ENCODE results near the gene TIMP4.

The TIMP4 gene

DNA sequence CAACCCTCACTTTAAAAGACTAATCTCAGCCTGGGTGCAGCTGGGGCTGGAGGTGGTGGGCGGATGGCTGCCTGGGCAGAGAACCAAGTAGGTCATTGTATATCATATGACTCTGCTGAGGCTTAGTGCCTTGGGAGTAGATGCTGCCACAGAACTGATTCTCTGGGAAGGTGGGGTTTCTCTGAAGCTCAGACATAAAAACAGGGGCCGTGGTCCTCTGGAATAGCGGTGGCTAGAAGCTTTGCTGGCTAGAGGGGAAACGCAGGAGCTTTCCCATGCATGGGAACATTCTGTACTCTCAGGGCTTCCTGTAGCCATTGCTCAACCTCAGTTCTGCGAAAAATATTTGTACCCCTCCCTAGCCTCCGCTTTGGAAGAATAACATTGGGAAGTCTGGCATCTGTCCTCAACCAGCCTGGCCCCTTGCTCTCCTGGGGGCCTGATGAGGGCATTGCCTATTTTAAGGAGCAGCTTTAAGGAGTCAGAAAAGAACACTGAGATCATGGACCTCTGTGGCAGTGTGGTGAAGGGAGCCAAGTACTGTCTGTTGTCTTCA, 14.7 kb downstream of the TIMP4 start:
- no peak for DNase-seq

- no peak for DNase-seq
These were observed 16.2 kb downstream of the TIMP4 start for GRCh38 chr3:12142476-12142875.

DNA sequence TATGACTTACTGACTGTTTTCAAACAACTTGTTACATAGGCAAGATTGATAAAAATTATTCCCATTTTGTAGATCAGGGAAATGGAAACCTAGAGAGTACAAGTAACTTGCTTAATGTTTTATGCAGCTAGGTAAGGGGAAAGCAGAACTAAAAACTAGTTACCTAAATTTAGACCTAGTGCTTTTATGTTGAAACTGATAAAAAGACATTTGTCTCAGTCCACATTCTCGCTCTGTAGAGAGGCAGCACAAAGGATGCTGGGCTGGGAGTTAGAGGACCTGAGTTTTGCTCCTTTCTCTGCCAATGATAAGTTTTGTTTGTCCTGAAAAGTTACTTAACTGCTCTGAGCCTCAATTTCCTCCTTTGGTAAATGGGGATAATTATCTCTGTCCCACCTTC, 17.4 kb downstream of the TIMP4 start:
- DNase-seq: no peak

DNA sequence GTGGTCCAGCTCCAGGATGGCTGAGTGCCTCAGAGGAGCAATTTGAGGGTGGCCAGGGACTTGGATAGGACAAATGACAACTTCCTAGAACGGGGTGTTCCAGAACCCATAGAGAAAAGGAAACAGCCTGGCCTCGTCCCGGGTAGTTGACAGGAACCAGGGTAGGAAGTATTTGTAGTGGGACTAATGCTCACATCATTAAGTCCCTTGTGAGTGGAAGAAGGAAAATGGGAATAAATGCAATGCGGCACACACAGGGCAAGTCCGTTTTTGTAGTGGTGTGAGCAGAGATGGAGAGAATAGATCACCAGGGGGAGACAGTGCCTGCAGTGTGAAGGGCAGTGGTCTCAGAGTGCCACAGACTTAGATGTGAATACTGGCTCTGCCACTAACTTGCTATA, 19.6 kb downstream of the TIMP4 start:
- DNase-seq: peak; percentile 39

GRCh38 chr3:12138044-12138443, 20.7 kb downstream of the TIMP4 start:
- no peak for DNase-seq

GRCh38 chr3:12136371-12136770, 22.3 kb downstream of the TIMP4 start:
- DNase-seq: no peak

GRCh38 chr3:12135029-12135657, 23.6 kb downstream of the TIMP4 start:
- DNase-seq: peak; percentile 69

- no peak for DNase-seq
These were observed 25.8 kb downstream of the TIMP4 start for GRCh38 chr3:12132881-12133280.

DNA sequence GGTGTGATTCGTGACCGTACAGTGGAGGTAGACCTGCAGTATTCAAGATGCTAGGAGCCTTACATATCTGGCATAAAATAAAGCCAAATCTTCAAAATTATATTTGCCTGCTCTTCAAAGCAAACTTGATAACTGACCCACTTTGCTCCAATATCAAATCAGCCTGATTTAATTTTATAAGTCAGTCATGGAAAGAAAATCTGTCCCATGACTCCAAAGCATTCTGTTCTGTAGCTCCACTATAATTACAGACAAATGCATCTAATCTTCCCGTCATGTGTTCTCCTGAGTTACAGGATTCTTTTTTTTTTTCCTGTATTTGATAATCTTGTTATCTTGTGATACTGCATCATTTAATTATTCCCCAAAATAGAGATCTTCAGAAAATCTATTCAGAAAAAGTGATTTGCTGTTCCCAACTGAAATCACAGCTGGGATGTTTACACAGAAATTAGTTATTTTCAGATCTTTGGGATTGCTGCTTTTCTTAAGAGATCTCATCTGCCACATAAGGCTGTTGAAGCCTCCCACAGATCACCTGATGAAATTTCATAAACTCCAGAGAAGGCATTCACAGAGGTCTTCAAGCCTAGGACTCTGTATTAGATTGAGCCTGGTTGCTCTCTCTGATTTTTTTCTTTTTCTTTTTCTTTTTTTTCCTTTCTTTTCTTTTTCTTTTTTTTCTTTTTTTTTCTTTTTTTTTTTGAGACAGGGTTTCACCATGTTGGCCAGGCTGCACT, 27.2 kb downstream of the TIMP4 start:
- DNase-seq: no peak

- DNase-seq: no peak
These were observed 31.3 kb downstream of the TIMP4 start for GRCh38 chr3:12127391-12127790.

- no peak for DNase-seq
These were observed 32.9 kb downstream of the TIMP4 start for GRCh38 chr3:12125772-12126171.

DNA sequence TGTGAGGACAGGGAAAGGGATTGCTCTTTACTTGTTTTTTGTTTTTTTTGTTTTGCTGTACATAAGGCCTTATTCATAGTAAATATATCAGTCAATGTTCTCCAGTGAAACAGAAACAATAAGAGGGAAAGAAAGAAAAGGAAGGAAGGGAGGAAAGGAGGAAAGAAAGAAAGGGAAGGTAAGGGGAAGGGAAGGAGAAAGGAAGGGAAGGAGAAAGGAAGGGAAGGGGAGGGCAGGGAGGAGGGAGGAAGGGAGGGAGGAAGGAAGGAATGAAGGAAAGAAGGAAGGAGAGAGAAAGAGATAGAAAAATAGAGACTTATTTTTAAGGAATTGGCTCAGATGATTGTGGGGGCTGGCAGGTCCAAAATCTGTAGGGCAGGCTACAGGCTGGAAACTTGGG, 37.2 kb downstream of the TIMP4 start:
- no peak for DNase-seq

DNA sequence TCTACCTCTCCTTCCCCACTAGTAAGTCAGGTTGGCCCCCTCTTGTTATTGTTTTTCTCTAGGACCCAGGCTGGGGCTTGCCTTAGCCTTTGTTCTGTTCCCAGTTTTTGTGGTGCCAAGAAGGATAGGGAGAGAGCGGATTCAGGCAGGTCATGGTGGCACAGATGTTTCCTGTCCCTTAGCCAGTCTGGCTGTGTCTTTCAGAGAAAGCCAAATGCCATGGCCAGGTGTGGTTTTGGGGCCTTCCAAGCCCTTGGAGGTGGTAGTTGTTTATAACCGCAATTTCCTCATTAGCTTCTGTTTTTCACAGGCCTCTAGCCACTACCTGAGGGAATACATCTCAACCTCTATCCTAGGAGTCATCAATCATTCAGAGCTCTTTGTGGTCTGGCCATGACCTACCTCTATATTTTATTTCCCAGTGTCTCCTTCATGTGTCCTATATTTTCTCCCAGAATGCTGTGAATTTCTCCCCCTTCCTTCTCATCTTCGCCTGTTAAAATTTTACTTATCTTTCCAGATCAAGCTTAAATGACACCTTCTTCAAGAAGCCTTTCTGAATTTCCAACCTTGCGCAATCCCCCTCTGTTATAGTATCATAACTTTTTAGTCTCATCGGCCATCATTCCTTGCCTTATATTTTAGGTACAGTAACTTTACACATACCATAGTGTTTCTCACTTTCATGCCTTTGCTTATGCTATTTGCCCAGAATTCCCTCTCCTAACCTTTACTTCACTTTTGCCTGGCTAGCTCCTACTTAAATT, 38.2 kb downstream of the TIMP4 start:
- no peak for DNase-seq

DNA sequence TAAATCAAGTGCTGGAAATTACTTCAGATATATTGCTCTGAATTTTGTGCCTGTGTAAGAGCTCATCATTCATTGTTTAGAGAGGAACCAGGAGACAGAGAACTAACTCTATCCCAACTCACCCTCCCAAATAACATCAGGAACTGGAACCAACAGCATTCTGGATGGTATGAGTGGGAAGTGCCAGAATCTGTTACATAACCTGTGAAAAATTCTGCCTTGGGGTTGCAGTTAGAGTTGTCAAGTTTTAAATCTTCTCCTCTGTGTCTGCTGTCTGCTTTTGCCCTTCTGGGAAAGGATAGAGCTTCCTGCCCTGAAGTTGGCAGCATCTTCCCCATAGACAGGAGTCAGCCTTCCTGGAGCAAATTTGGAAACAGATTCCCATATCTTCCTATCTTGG, 41.2 kb downstream of the TIMP4 start:
- DNase-seq: no peak

- no peak for DNase-seq
These were observed 41.8 kb downstream of the TIMP4 start for GRCh38 chr3:12116870-12117269.

GRCh38 chr3:12115849-12116248, 42.9 kb downstream of the TIMP4 start:
- DNase-seq: no peak

DNA sequence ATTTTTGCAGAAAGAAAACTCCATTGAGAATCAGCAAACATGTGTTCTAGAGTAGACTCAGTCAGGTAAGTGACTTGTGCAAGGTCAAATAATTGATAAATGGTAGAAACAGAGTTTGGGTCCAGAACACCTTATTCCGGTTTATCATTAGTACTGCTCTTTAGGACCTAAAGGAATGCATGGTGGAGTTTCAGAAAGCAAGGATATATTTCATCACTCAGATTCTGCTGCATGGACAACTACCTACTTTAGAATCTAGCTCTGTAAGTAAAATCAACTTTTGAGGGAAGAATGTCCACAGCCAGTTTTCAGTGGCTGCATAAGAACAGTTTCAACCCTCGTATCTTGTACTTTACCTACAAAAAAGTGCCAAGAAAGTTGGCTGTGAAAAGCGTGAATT, 43.6 kb downstream of the TIMP4 start:
- no peak for DNase-seq

GRCh38 chr3:12114251-12114650, 44.5 kb downstream of the TIMP4 start:
- DNase-seq: no peak

DNA sequence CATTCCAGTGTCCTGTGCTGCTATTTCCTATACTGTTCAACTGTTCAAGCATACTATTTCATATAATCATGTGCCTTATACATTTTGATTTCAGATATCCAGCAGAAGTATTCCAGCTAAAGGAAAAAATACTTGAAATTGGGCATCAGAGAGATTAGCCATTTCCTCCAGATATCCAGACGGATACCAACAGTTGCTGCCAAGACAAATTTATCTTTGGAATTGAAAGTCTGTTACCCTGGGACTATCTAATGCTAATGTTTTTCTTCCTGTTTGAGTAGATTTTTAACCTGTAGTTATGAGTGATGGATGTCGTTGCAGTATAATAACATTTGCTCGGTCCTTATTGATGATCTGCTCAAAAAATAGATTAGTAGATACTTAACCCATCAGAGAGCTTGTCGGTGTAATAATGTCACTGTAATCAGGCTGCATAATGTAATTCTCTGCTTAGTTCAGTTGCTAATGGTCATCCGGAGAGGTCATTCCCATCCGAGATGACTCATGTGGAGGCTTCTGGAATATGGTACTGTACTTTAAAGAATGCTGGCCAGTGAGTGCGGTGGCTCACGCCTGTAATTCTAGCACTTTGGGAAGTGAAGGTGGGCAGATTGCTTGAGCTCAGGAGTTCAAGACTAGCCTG, 51.5 kb downstream of the TIMP4 start:
- no peak for DNase-seq
